Midbrain (tissue), 1 donor: ENCODE data around the gene CACNA1C.

Experiments used
- DNase-seq: peaks from one replicate; lab custom pipeline; 2025; lab: John Stamatoyannopoulos, UW

The CACNA1C gene

DNA sequence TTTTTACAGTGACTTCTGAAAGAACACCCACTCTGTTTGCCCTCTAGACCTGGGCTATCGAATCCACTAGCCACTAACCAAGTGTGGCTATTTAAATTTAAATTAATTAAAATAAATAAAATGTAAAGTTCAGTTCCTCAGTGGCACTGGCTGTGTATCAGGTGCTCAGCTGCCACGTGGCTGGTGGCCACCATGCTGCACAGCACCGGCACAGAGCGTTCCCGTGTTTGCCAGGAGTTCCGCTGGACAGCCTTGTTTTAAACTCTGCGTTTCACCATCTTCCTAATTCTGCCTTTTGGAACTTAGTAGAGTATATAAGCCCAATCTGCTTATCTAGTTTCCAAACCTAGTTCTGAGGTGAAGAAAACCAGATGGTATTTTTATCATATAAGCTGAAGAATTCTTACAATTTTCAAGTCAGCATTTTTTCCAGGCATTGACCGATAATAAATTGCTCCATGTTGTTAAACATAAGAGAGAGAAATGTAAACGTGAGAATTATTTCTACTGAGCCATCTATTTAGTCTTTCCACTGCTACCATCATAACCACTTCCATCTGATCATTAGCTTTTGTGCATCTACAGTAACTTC lies 339.0 kb downstream of the CACNA1C start:
- no peak for DNase-seq

DNA sequence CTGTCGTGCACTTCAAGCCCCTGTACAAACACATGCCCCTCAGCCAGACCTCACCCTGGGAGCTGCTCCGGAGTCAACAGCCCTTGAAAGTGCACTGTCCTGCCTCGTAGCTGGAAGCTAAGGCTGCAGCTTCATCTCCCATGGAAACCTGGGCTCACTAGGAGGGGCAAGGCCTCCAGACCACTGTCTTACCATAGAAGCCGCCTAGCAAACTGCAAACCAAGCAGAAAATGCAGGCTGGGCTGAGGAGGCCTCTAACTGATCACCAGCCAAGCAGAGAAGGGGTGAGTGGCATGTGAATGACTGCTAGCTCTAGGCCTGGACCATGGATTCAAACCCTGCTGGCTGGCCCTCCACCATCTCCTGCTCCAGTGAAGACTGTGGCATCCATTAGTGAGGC lies 340.2 kb downstream of the CACNA1C start:
- no peak for DNase-seq

GRCh38 chr12:2393996-2394395 lies 341.2 kb downstream of the CACNA1C start:
- DNase-seq: no peak

GRCh38 chr12:2395354-2395977 lies 342.7 kb downstream of the CACNA1C start:
- DNase-seq: no peak

GRCh38 chr12:2396448-2396871 lies 343.7 kb downstream of the CACNA1C start:
- DNase-seq: no peak

GRCh38 chr12:2397356-2398045 lies 344.7 kb downstream of the CACNA1C start:
- no peak for DNase-seq

GRCh38 chr12:2401040-2401439 lies 348.3 kb downstream of the CACNA1C start:
- DNase-seq: no peak

- DNase-seq: no peak
Measured at GRCh38 chr12:2402073-2402579, 349.3 kb downstream of the CACNA1C start.

- DNase-seq: no peak
Measured at GRCh38 chr12:2403221-2403976, 350.6 kb downstream of the CACNA1C start.

DNA sequence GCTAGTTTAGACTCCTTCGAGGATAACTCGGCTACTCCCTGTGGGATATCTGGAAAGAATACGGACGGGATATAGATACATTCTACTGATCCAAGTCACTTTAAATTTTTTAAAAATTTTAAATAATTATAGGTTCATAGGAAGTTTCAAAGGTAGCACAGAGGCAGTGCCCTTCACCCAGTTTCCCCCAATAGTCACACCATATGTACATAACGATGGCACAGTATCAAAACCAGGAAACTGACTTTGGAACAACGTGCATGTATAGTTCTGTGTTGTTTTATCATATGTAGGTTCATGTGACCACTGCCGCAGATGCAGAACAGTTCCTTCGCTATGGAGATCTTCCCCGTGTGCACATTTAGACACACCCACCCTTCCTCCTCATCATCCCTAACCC lies 352.3 kb downstream of the CACNA1C start:
- no peak for DNase-seq

DNA sequence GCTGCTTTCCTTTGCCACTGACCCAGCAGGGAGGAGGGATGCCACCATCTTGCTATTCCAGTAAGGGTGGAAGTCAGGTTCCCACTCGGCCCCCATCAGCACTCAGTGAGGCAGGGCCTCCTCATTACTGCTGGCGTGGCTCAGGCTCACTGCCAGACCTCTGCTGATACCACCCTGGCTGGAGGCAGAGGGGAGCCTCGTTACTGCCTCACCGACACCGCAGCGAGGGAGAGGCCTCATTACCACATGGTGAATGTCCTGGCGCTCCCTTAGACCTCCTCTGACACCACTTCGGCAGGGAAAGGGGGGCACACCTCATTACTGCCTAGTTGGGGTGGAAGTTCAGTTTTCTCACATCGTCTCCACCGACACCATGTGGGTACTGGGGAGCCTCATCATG lies 354.1 kb downstream of the CACNA1C start:
- DNase-seq: no peak

- DNase-seq: no peak
Measured at GRCh38 chr12:2408262-2408661, 355.5 kb downstream of the CACNA1C start.

DNA sequence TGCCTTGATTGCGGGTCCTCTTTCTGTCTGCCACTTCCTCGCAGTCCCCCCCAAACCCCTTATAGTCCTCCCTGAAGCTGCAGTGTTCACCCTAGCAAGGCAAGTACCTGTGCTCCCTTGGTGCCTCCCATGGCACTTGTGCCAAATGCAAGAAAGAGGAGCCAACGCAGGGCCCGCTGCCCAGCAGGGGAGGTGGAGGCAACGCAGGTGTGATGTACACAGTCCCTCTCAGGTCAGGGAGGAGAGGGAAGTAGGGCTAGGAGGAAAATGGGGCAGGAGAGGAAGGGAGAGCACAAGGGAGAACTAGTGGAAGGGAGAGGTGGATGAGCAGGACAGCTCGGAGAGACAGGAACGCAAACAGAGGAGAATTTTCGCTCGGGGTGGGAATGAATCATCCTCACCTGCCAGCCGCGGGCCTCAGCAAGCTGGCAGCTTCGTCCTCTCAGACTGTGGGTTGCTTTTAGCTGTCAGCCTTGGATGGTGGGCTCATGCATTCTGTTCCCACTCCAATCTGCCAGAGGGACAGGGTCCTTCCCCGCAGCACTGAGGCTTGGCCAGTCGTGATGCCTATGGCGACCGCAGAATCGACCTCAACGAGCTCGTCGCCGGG lies 357.0 kb downstream of the CACNA1C start:
- no peak for DNase-seq

GRCh38 chr12:2410496-2410895 lies 357.7 kb downstream of the CACNA1C start:
- DNase-seq: no peak

- DNase-seq: no peak
Measured at GRCh38 chr12:2411011-2411410, 358.2 kb downstream of the CACNA1C start.

- DNase-seq: no peak
Measured at GRCh38 chr12:2411616-2412304, 359.0 kb downstream of the CACNA1C start.

- no peak for DNase-seq
Measured at GRCh38 chr12:2412305-2412643, 359.5 kb downstream of the CACNA1C start.

GRCh38 chr12:2413301-2413700 lies 360.5 kb downstream of the CACNA1C start:
- no peak for DNase-seq

GRCh38 chr12:2413999-2414792 lies 361.4 kb downstream of the CACNA1C start:
- DNase-seq: no peak

- no peak for DNase-seq
Measured at GRCh38 chr12:2414810-2415567, 362.2 kb downstream of the CACNA1C start.
